BLaER1 (cell line): ENCODE results near the gene IRF4.

Experiments
- H3K27ac ChIP-seq: shearing (Covaris generic); formaldehyde crosslinking; 2 replicates; pipeline ENCODE4 v1.8.1; 2022
- H3K27me3 ChIP-seq: shearing (Covaris generic); formaldehyde crosslinking; 2 replicates; pipeline ENCODE4 v1.8.1; 2022
- H3K36me3 ChIP-seq: shearing (Covaris generic); formaldehyde crosslinking; 2 replicates; pipeline ENCODE4 v1.8.1; 2022
- H3K4me1 ChIP-seq: shearing (Covaris generic); formaldehyde crosslinking; 2 replicates; pipeline ENCODE4 v1.8.1; 2022
- H3K4me2 ChIP-seq: shearing (Covaris generic); formaldehyde crosslinking; 2 replicates; pipeline ENCODE4 v1.8.1; 2022
- H3K4me3 ChIP-seq: shearing (Covaris generic); formaldehyde crosslinking; 2 replicates; pipeline ENCODE4 v1.8.1; 2022
- H3K9ac ChIP-seq: shearing (Covaris generic); formaldehyde crosslinking; 2 replicates; pipeline ENCODE4 v1.8.1; 2022
- H3K9me3 ChIP-seq: shearing (Covaris generic); formaldehyde crosslinking; 2 replicates; pipeline ENCODE4 v1.8.1; 2022
- H4K20me1 ChIP-seq: shearing (Covaris generic); formaldehyde crosslinking; 2 replicates; pipeline ENCODE4 v1.8.1; 2022
- Cebpa-rat ChIP-seq: shearing (Covaris generic); IDR thresholded peaks from 2 replicates; pipeline ENCODE4 v1.8.1; 2022

IRF4 gene

GRCh38 chr6:395432-396125, 4.0 kb downstream of the IRF4 start:
- Histone ChIP-seq H3K9ac (no peak overlapping the region; the same call in 1 of the 2 replicates), H3K4me2 (peak overlapping the region; percentile 92), H3K27ac (no peak overlapping the region), H3K4me3 (peak overlapping the region; percentile 32; the same call in 1 of the 2 replicates), H3K9me3 (no peaks in the 10 kb centered on the region), H3K4me1 (peaks cover 73% of the 10 kb centered on the region), H3K36me3 (peaks cover 70% of the 10 kb centered on the region), H3K27me3 (no peaks in the 10 kb centered on the region), H4K20me1 (peaks cover 89% of the 10 kb centered on the region)
- TF ChIP-seq Cebpa-rat: no peak

- Histone ChIP-seq H3K4me2 (peak overlapping the region; percentile 92), H3K27me3 (no peaks in the 10 kb centered on the region), H3K9me3 (no peaks in the 10 kb centered on the region), H3K27ac (no peak overlapping the region), H4K20me1 (peaks cover 95% of the 10 kb centered on the region), H3K4me1 (peaks cover 73% of the 10 kb centered on the region), H3K36me3 (peaks cover 75% of the 10 kb centered on the region), H3K9ac (no peak overlapping the region; the same call in 1 of the 2 replicates), H3K4me3 (peak overlapping the region; percentile 32; the same call in 1 of the 2 replicates)
- TF ChIP-seq Cebpa-rat: no peak
These were observed 4.6 kb downstream of the IRF4 start for GRCh38 chr6:396126-396520.

- H3K4me2 ChIP-seq: peak overlapping the region; percentile 83
- no peak overlapping the region for H3K9ac ChIP-seq
- H3K4me3 ChIP-seq: no peak overlapping the region
- H4K20me1 ChIP-seq: peaks cover 99% of the 10 kb centered on the region
- TF ChIP-seq Cebpa-rat: no peak
- H3K9me3 ChIP-seq: no peaks in the 10 kb centered on the region
- no peaks in the 10 kb centered on the region for H3K27me3 ChIP-seq
- H3K36me3 ChIP-seq: peaks cover 84% of the 10 kb centered on the region
- no peak overlapping the region for H3K27ac ChIP-seq
- peaks cover 81% of the 10 kb centered on the region for H3K4me1 ChIP-seq
These were observed 5.5 kb downstream of the IRF4 start for GRCh38 chr6:397056-397455.

- H3K4me2 ChIP-seq: peak overlapping the region; percentile 83
- H3K9ac ChIP-seq: no peak overlapping the region
- H3K4me3 ChIP-seq: no peak overlapping the region
These were observed 6.1 kb downstream of the IRF4 start for GRCh38 chr6:397604-398003.

GRCh38 chr6:398065-398464, 6.5 kb downstream of the IRF4 start:
- H3K36me3 ChIP-seq: peaks cover 95% of the 10 kb centered on the region
- TF ChIP-seq Cebpa-rat: no peak
- peaks cover 99% of the 10 kb centered on the region for H4K20me1 ChIP-seq
- H3K9ac ChIP-seq: no peak overlapping the region
- H3K4me1 ChIP-seq: peaks cover 91% of the 10 kb centered on the region
- no peak overlapping the region for H3K27ac ChIP-seq
- no peaks in the 10 kb centered on the region for H3K9me3 ChIP-seq
- H3K27me3 ChIP-seq: no peaks in the 10 kb centered on the region
- peak overlapping the region; percentile 83 for H3K4me2 ChIP-seq
- H3K4me3 ChIP-seq: no peak overlapping the region

More at GRCh38 chr6:397604-398003, 6.1 kb downstream of the IRF4 start:
- Histone ChIP-seq H3K4me1 (peaks cover 87% of the 10 kb centered on the region), H3K9me3 (no peaks in the 10 kb centered on the region), H3K27me3 (no peaks in the 10 kb centered on the region), H4K20me1 (peaks cover 99% of the 10 kb centered on the region), H3K27ac (no peak overlapping the region), H3K36me3 (peaks cover 90% of the 10 kb centered on the region)
- no peak for TF ChIP-seq Cebpa-rat

- no peak overlapping the region for H3K9ac ChIP-seq
- TF ChIP-seq Cebpa-rat: no peak
- no peak overlapping the region for H3K27ac ChIP-seq
- peaks cover 97% of the 10 kb centered on the region for H3K4me1 ChIP-seq
- H3K36me3 ChIP-seq: peaks cover 96% of the 10 kb centered on the region
- peak overlapping the region; percentile 83 for H3K4me2 ChIP-seq
- no peaks in the 10 kb centered on the region for H3K27me3 ChIP-seq
- H3K4me3 ChIP-seq: 0 out of 2 replicates have a peak overlapping the region, but pooled peaks have one; percentile 4
- H4K20me1 ChIP-seq: peaks cover 99% of the 10 kb centered on the region
- no peaks in the 10 kb centered on the region for H3K9me3 ChIP-seq
These were observed 7.1 kb downstream of the IRF4 start for GRCh38 chr6:398558-399078.

GRCh38 chr6:399785-400534, 8.4 kb downstream of the IRF4 start:
- H3K36me3 ChIP-seq: peaks cover 97% of the 10 kb centered on the region
- no peak overlapping the region for H3K27ac ChIP-seq
- no peaks in the 10 kb centered on the region for H3K27me3 ChIP-seq
- TF ChIP-seq Cebpa-rat: no peak
- peaks cover 99% of the 10 kb centered on the region for H4K20me1 ChIP-seq
- no peaks in the 10 kb centered on the region for H3K9me3 ChIP-seq
- no peak overlapping the region for H3K4me3 ChIP-seq
- 0 out of 2 replicates have a peak overlapping the region, but pooled peaks have one; percentile 5 for H3K9ac ChIP-seq
- H3K4me1 ChIP-seq: peaks cover 99% of the 10 kb centered on the region
- H3K4me2 ChIP-seq: peak overlapping the region; percentile 83

- Histone ChIP-seq H3K4me3 (peak overlapping the region; percentile 5; the same call in 1 of the 2 replicates), H3K4me2 (peak overlapping the region; percentile 83), H3K27me3 (no peaks in the 10 kb centered on the region), H3K9me3 (no peaks in the 10 kb centered on the region), H3K36me3 (peaks cover 97% of the 10 kb centered on the region), H4K20me1 (peaks cover 99% of the 10 kb centered on the region), H3K4me1 (peaks cover 99% of the 10 kb centered on the region), H3K27ac (0 out of 2 replicates have a peak overlapping the region, but pooled peaks have one; percentile 50), H3K9ac (peak overlapping the region; percentile 57)
- TF ChIP-seq Cebpa-rat: no peak
These were observed 9.3 kb downstream of the IRF4 start for GRCh38 chr6:400815-401214.

- TF ChIP-seq Cebpa-rat: no peak
- peak overlapping the region; percentile 83 for H3K4me2 ChIP-seq
- peak overlapping the region; percentile 50 for H3K27ac ChIP-seq
- H3K4me1 ChIP-seq: peaks cover 98% of the 10 kb centered on the region
- H3K27me3 ChIP-seq: no peaks in the 10 kb centered on the region
- no peaks in the 10 kb centered on the region for H3K9me3 ChIP-seq
- peaks cover 99% of the 10 kb centered on the region for H4K20me1 ChIP-seq
- H3K36me3 ChIP-seq: peaks cover 97% of the 10 kb centered on the region
- H3K4me3 ChIP-seq: peak overlapping the region; percentile 5; the same call in 1 of the 2 replicates
- H3K9ac ChIP-seq: peak overlapping the region; percentile 57
These were observed 9.9 kb downstream of the IRF4 start for GRCh38 chr6:401239-401993.
